ENCODE measurements around the gene PPIL6. TPM values are rescaled to one million over a fixed set of nuclear protein-coding genes. Genes with fewer than 3 reads are reported as not detected.

Gene PPIL6
- total RNA-seq, 3 donors from 2014 or later (not counting 1 experiment from before 2014, with no cell fraction given), result 0.28 to 0.70 (median 0.40) TPM

DNA sequence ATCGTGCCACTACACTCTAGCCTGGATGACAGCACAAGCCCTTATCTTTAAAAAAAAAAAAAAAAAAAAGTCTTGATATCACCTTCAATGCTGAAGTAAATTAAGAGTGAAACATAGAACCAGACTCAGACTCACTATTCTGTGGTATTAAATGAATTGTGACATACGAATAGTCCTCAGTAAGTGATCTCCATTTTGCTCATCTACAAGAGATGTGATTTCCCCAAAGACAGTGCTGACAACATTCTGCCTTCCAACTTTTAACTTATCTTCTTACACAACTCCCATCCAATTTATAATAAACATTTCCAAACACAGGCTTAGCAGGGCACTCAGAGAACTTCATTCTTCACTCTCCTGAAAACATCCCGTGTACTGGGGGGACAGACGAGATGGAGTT, 34.6 kb upstream of the PPIL6 start:
- Mint-ChIP-seq H3K27me3 (ENCODE audit: low read depth in 2 of 2) (no peaks in the 10 kb centered on the region), H3K4me3 (no peak overlapping the region), H3K36me3 (peaks cover 41% of the 10 kb centered on the region), H3K27ac (no peak overlapping the region), H3K4me1 (peaks cover 68 to 69% of the 10 kb centered on the region in 2 donors), H3K9me3 (no peaks in the 10 kb centered on the region)
- H3K27me3 ChIP-seq (ENCODE audit: control insufficient read depth, insufficient read depth, low read length), result no peaks in the 10 kb centered on the region
- ATAC-seq (no peak), DNase-seq (no peak)
- H3K4me3 ChIP-seq (ENCODE audit: low read length), result no peak overlapping the region
- peaks cover 64% of the 10 kb centered on the region for H3K36me3 ChIP-seq (ENCODE audit: control insufficient read depth, insufficient read depth, low read length)
- H3K9me3 ChIP-seq (ENCODE audit: control insufficient read depth, insufficient read depth, low read length), result no peaks in the 10 kb centered on the region
- no peak for TF ChIP-seq CTCF (IDR thresholded peaks at IDR 0.05)
- no peak overlapping the region for H3K27ac ChIP-seq (ENCODE audit: low read length)
- WGBS (ENCODE audit: insufficient coverage), result 80% methylated on average over 4 of the region's 4 CpGs
- H3K4me1 ChIP-seq (ENCODE audit: control insufficient read depth, insufficient read depth, low read length), result peaks cover 32% of the 10 kb centered on the region
- intact Hi-C loops (cut with micrococcal nuclease), result no loop called here

- H3K27me3 ChIP-seq (ENCODE audit: control insufficient read depth, insufficient read depth, low read length), result no peaks in the 10 kb centered on the region
- H3K4me1 ChIP-seq (ENCODE audit: control insufficient read depth, insufficient read depth, low read length), result peaks cover 21% of the 10 kb centered on the region
- Mint-ChIP-seq H3K36me3 (peaks cover 41% of the 10 kb centered on the region), H3K4me1 (peaks cover 57 to 59% of the 10 kb centered on the region in 2 donors), H3K9me3 (no peaks in the 10 kb centered on the region), H3K4me3 (no peak overlapping the region), H3K27ac (peak overlapping the region in 1 of 2 donors; percentile 41), H3K27me3 (ENCODE audit: low read depth in 2 of 2) (no peaks in the 10 kb centered on the region)
- H3K27ac ChIP-seq (ENCODE audit: low read length), result no peak overlapping the region
- ATAC-seq, result no peak
- H3K9me3 ChIP-seq (ENCODE audit: control insufficient read depth, insufficient read depth, low read length), result no peaks in the 10 kb centered on the region
- peaks cover 72% of the 10 kb centered on the region for H3K36me3 ChIP-seq (ENCODE audit: control insufficient read depth, insufficient read depth, low read length)
- H3K4me3 ChIP-seq (ENCODE audit: low read length), result no peak overlapping the region
- DNase-seq, result no peak
- 97% methylated on average over 3 of the region's 3 CpGs for WGBS (ENCODE audit: insufficient coverage)
- TF ChIP-seq CTCF (IDR thresholded peaks at IDR 0.05), result no peak
- intact Hi-C loops (cut with micrococcal nuclease), result no loop called here
Measured at GRCh38 chr6:109473120-109473519, 32.7 kb upstream of the PPIL6 start.

- whole genome bisulfite sequencing (ENCODE audit: insufficient coverage), result 84% methylated on average over 9 of the region's 9 CpGs
- peaks cover 15% of the 10 kb centered on the region for H3K4me1 ChIP-seq (ENCODE audit: control insufficient read depth, insufficient read depth, low read length)
- intact Hi-C loops (cut with micrococcal nuclease), result no loop called here
- ATAC-seq (no peak), DNase-seq (no peak)
- Mint-ChIP-seq H3K27ac (peak overlapping the region in 1 of 2 donors; percentile 41), H3K4me1 (peaks cover 51 to 52% of the 10 kb centered on the region in 2 donors), H3K4me3 (no peak overlapping the region), H3K9me3 (no peaks in the 10 kb centered on the region), H3K27me3 (ENCODE audit: low read depth in 2 of 2) (no peaks in the 10 kb centered on the region), H3K36me3 (peaks cover 46% of the 10 kb centered on the region)
- no peak overlapping the region for H3K27ac ChIP-seq (ENCODE audit: low read length)
- H3K9me3 ChIP-seq (ENCODE audit: control insufficient read depth, insufficient read depth, low read length), result no peaks in the 10 kb centered on the region
- no peak for TF ChIP-seq CTCF (IDR thresholded peaks at IDR 0.05)
- H3K36me3 ChIP-seq (ENCODE audit: control insufficient read depth, insufficient read depth, low read length), result peaks cover 74% of the 10 kb centered on the region
- no peak overlapping the region for H3K4me3 ChIP-seq (ENCODE audit: low read length)
- H3K27me3 ChIP-seq (ENCODE audit: control insufficient read depth, insufficient read depth, low read length), result no peaks in the 10 kb centered on the region
Measured at GRCh38 chr6:109472132-109472995, 31.9 kb upstream of the PPIL6 start.

Data from natural killer cell (primary cell).